HEK293 (cell line): ENCODE results near the gene TK1.

Source experiments
- CTCF ChIA-PET: fragments of 350-600 bp; formaldehyde crosslinking; extraction: SDS; loops from one replicate; lab custom pipeline; 2021; ENCODE audit warnings: antibody characterized with exemption; lab: Yijun Ruan, JAX
- POLR2A ChIA-PET: fragments of 300-600 bp; formaldehyde crosslinking; extraction: SDS; loops from one replicate; lab custom pipeline; 2020; ENCODE audit warnings: antibody characterized with exemption, inconsistent platforms; lab: Yijun Ruan, JAX
- H3K27ac ChIP-seq: fragments of 200-500 bp; sonication (Bioruptor generic); 2 replicates; pipeline ENCODE4 v1.5.1; 2014; ENCODE audit warnings: low read depth, low read length, control low read depth, inconsistent platforms; ENCODE audit errors: extremely low read depth
- H3K36me3 ChIP-seq, 2 experiments: fragments of 200-500 bp in 1 of 2; sonication (Bioruptor generic) in 1 of 2; 1 replicate in 1 of 2; 2 replicates in 1 of 2; pipeline ENCODE4 v1.5.1; 2014 to 2017; ENCODE audit warnings: inconsistent platforms in 2 of 2, low read length in 2 of 2; ENCODE audit not compliant: control insufficient read depth in 2 of 2, insufficient read depth in 1 of 2
- H3K4me1 ChIP-seq: fragments of 200-500 bp; sonication (Bioruptor generic); 2 replicates; pipeline ENCODE4 v1.5.1; 2014; ENCODE audit warnings: mild to moderate bottlenecking, low read length, inconsistent platforms; ENCODE audit not compliant: control insufficient read depth, insufficient read depth
- H3K4me3 ChIP-seq: 2 replicates; pipeline ENCODE4 v1.5.1; 2011; ENCODE audit warnings: low read depth, mild to moderate bottlenecking, control low read depth, low read length, moderate library complexity
- H3K9me3 ChIP-seq: fragments of 200-500 bp; sonication (Bioruptor generic); 2 replicates; pipeline ENCODE4 v1.5.1; 2014; ENCODE audit warnings: low read depth, low read length, inconsistent platforms; ENCODE audit not compliant: control insufficient read depth, insufficient read depth
- EGR2 ChIP-seq: fragments of 450-650 bp; formaldehyde crosslinking; IDR thresholded peaks from 2 replicates; pipeline ENCODE4 v1.5.1; 2016; ENCODE audit warnings: low read depth, missing biosample characterization, missing genetic modification characterization
- KLF1 ChIP-seq: fragments of 450-650 bp; formaldehyde crosslinking; IDR thresholded peaks from 2 replicates; pipeline ENCODE4 v1.5.1; 2016; ENCODE audit warnings: missing biosample characterization, missing genetic modification characterization
- KLF17 ChIP-seq: fragments of 450-650 bp; formaldehyde crosslinking; IDR thresholded peaks from 2 replicates; pipeline ENCODE4 v1.5.1; 2016; ENCODE audit warnings: missing biosample characterization, missing genetic modification characterization
- KLF9 ChIP-seq: fragments of 450-650 bp; formaldehyde crosslinking; IDR thresholded peaks from 2 replicates; pipeline ENCODE4 v1.5.1; 2016; ENCODE audit warnings: missing biosample characterization, missing genetic modification characterization, low read depth
- OVOL3 ChIP-seq: fragments of 450-650 bp; formaldehyde crosslinking; IDR thresholded peaks from 2 replicates; pipeline ENCODE4 v1.5.1; 2016; ENCODE audit warnings: missing biosample characterization, missing genetic modification characterization
- SALL2 ChIP-seq: fragments of 450-650 bp; formaldehyde crosslinking; IDR thresholded peaks from 2 replicates; pipeline ENCODE4 v1.5.0; 2017; ENCODE audit warnings: missing biosample characterization, mild to moderate bottlenecking, missing genetic modification characterization, borderline replicate concordance
- SCRT1 ChIP-seq: fragments of 450-650 bp; formaldehyde crosslinking; IDR thresholded peaks from 2 replicates; pipeline ENCODE4 v1.5.1; 2016; ENCODE audit warnings: missing biosample characterization, missing genetic modification characterization, borderline replicate concordance
- SCRT2 ChIP-seq: fragments of 450-650 bp; formaldehyde crosslinking; IDR thresholded peaks from 2 replicates; pipeline ENCODE4 v1.5.1; 2016; ENCODE audit warnings: missing biosample characterization, missing genetic modification characterization
- SETDB1 ChIP-seq: IDR thresholded peaks from one replicate; pipeline ENCODE4 v1.6.1; 2017; ENCODE audit warnings: mild to moderate bottlenecking, low read length, moderate library complexity, mixed read lengths; ENCODE audit not compliant: insufficient read length
- TCF7L2 ChIP-seq: IDR thresholded peaks from 2 replicates; pipeline ENCODE4 v1.6.1; 2011; ENCODE audit warnings: low read depth, mild to moderate bottlenecking, inconsistent platforms, low read length, moderate library complexity, borderline replicate concordance
- ZFP69B ChIP-seq: fragments of 450-650 bp; formaldehyde crosslinking; IDR thresholded peaks from 2 replicates; pipeline ENCODE4 v1.5.1; 2016; ENCODE audit warnings: missing biosample characterization, missing genetic modification characterization
- ZNF174 ChIP-seq: fragments of 450-650 bp; formaldehyde crosslinking; IDR thresholded peaks from 2 replicates; pipeline ENCODE4 v1.5.0; 2017; ENCODE audit warnings: missing biosample characterization, mild to moderate bottlenecking, missing genetic modification characterization
- ZNF184 ChIP-seq: fragments of 450-650 bp; IDR thresholded peaks from 2 replicates; pipeline ENCODE4 v1.5.1; 2018; ENCODE audit warnings: missing biosample characterization, mild to moderate bottlenecking, missing genetic modification characterization
- ZNF19 ChIP-seq: fragments of 450-650 bp; formaldehyde crosslinking; IDR thresholded peaks from 2 replicates; pipeline ENCODE4; 2016; ENCODE audit warnings: missing biosample characterization, missing genetic modification characterization, low read depth
- ZNF248 ChIP-seq: fragments of 450-650 bp; formaldehyde crosslinking; IDR thresholded peaks from 2 replicates; pipeline ENCODE4 v1.5.1; 2017; ENCODE audit warnings: missing biosample characterization, missing genetic modification characterization
- ZNF354C ChIP-seq: fragments of 450-650 bp; formaldehyde crosslinking; IDR thresholded peaks from 2 replicates; pipeline ENCODE4 v1.5.1; 2016; ENCODE audit warnings: missing biosample characterization, missing genetic modification characterization, low read depth, borderline replicate concordance
- ZNF394 ChIP-seq: fragments of 450-650 bp; formaldehyde crosslinking; IDR thresholded peaks from 2 replicates; pipeline ENCODE4 v1.5.1; 2016; ENCODE audit warnings: missing biosample characterization, missing genetic modification characterization, mild to moderate bottlenecking, moderate library complexity, borderline replicate concordance
- ZNF449 ChIP-seq: fragments of 450-650 bp; formaldehyde crosslinking; IDR thresholded peaks from 2 replicates; pipeline ENCODE4 v1.5.1; 2017; ENCODE audit warnings: missing biosample characterization, mild to moderate bottlenecking, missing genetic modification characterization, moderate library complexity
- ZNF544 ChIP-seq: fragments of 450-650 bp; formaldehyde crosslinking; IDR thresholded peaks from 2 replicates; pipeline ENCODE4 v1.5.0; 2017; ENCODE audit warnings: missing biosample characterization, missing genetic modification characterization
- ZNF555 ChIP-seq: fragments of 450-650 bp; formaldehyde crosslinking; conservative IDR thresholded peaks from 2 replicates; pipeline ENCODE4 v1.5.1; 2017; ENCODE audit warnings: missing biosample characterization, mild to moderate bottlenecking, missing genetic modification characterization, inconsistent platforms
- ZNF629 ChIP-seq: fragments of 450-650 bp; formaldehyde crosslinking; IDR thresholded peaks from 2 replicates; pipeline ENCODE4 v1.5.1; 2017; ENCODE audit warnings: missing biosample characterization, missing genetic modification characterization
- ZNF704 ChIP-seq: fragments of 450-650 bp; formaldehyde crosslinking; IDR thresholded peaks from 2 replicates; pipeline ENCODE4 v1.5.1; 2016; ENCODE audit warnings: missing biosample characterization, missing genetic modification characterization
- ZNF791 ChIP-seq: fragments of 450-650 bp; formaldehyde crosslinking; IDR thresholded peaks from 2 replicates; pipeline ENCODE4 v1.5.1; 2016; ENCODE audit warnings: missing biosample characterization, missing genetic modification characterization
- ZSCAN18 ChIP-seq: fragments of 450-650 bp; formaldehyde crosslinking; IDR thresholded peaks from 2 replicates; pipeline ENCODE4 v1.5.1; 2016; ENCODE audit warnings: missing biosample characterization, missing genetic modification characterization

TK1 gene

GRCh38 chr17:78142119-78142861 is 44.6 kb downstream of the TK1 start:
- CTCF ChIA-PET = interaction anchor here (1.2 to 2.5 kb wide), 7 partner anchors 11 to 108 kb away, joined by 5 to 15 read pairs (median 5); partner anchors contain the start of gene TK1
- peaks cover 4% of the 10 kb centered on the region for H3K4me1 ChIP-seq
- no peaks in the 10 kb centered on the region for H3K9me3 ChIP-seq
- no peak overlapping the region for H3K27ac ChIP-seq
- no peaks in the 10 kb centered on the region for H3K36me3 ChIP-seq
- POLR2A ChIA-PET = interaction anchor here (0.7 to 2.0 kb wide), 8 partner anchors 12 to 184 kb away, joined by 3 to 21 read pairs (median 3); partner anchors contain the start of genes AFMID, TK1, TMC6 and TMC8
- no peak overlapping the region for H3K4me3 ChIP-seq
- peak; percentile 99 for TF ChIP-seq ZNF449 (tag by site-specific recombination)
- no peak for TF ChIP-seq SCRT2 (tag by site-specific recombination)
- no peak for TF ChIP-seq ZNF791 (tag by site-specific recombination)
- TF ChIP-seq ZNF248 (tag by site-specific recombination) = no peak
- no peak for TF ChIP-seq ZNF704 (tag by site-specific recombination)
- no peak for TF ChIP-seq SETDB1
- TF ChIP-seq SCRT1 (tag by site-specific recombination) = no peak
- no peak for TF ChIP-seq ZSCAN18 (tag by site-specific recombination)
- no peak for TF ChIP-seq ZNF19 (tag by site-specific recombination)
- TF ChIP-seq OVOL3 (tag by site-specific recombination) = no peak
- TF ChIP-seq SALL2 (tag by site-specific recombination) = no peak
- TF ChIP-seq TCF7L2 = no peak
- TF ChIP-seq KLF9 (tag by site-specific recombination) = no peak
- TF ChIP-seq ZNF544 (tag by site-specific recombination) = no peak
- TF ChIP-seq KLF1 (tag by site-specific recombination) = peak; percentile 31; the same call in 1 of the 2 replicates
- no peak for TF ChIP-seq ZNF555 (tag by site-specific recombination)
- TF ChIP-seq EGR2 (tag by site-specific recombination) = no peak
- no peak for TF ChIP-seq ZNF629 (tag by site-specific recombination)
- no peak for TF ChIP-seq ZNF184 (tag by site-specific recombination)
- TF ChIP-seq KLF17 (tag by site-specific recombination) = 0 out of 2 replicates have a peak, but pooled peaks have one; percentile 15
- no peak for TF ChIP-seq ZNF174 (tag by site-specific recombination)
- TF ChIP-seq ZNF394 (tag by site-specific recombination) = no peak
- no peak for TF ChIP-seq ZNF354C (tag by site-specific recombination)
- no peak for TF ChIP-seq ZFP69B (tag by site-specific recombination)
